Lower lobe of right lung (tissue), 2 donors: ENCODE data around the gene USP15. TPM values are rescaled to one million over a fixed set of nuclear protein-coding genes. Genes with fewer than 3 reads are reported as not detected.

Experiments used
- ATAC-seq, 2 donors: fragments of 200-7000 bp; cut with Tn5 transposase; one replicate each; pipeline ENCODE4 v1.9.1; 2020 to 2022; ENCODE audit warnings: mild to moderate bottlenecking in 2 of 2, moderate library complexity in 2 of 2
- DNase-seq: peaks from one replicate; pipeline ENCODE4 v3.0.0-alpha.2; 2020
- H3K27ac ChIP-seq: fragments of 200-600 bp; one replicate; pipeline ENCODE4 v1.8.0; 2022
- H3K27me3 ChIP-seq: fragments of 200-600 bp; one replicate; pipeline ENCODE4 v1.8.0; 2022; ENCODE audit warnings: low read depth
- H3K36me3 ChIP-seq: fragments of 200-600 bp; one replicate; pipeline ENCODE4 v1.8.0; 2022; ENCODE audit warnings: mild to moderate bottlenecking
- H3K4me1 ChIP-seq: fragments of 200-600 bp; one replicate; pipeline ENCODE4 v1.8.0; 2022
- H3K4me3 ChIP-seq: fragments of 200-600 bp; one replicate; pipeline ENCODE4 v1.8.0; 2022; ENCODE audit warnings: mild to moderate bottlenecking
- H3K9me3 ChIP-seq: fragments of 200-600 bp; one replicate; pipeline ENCODE4 v1.8.0; 2022
- intact Hi-C: fragments of 100-400 bp; cut with DNase I; formaldehyde crosslinking; loops from one replicate; pipeline ENCODE4 v1.11.0; 2022
- total RNA-seq: library from RNA; stranded (reverse); fragmentation: NEBNext Ultra II Directional; extraction: Animal tissue kit (Norgen Biotek cat#: 25700); gene quantifications from one replicate; pipeline ENCODE4 v1.2.1, GENCODE V29; 2021
- TF ChIP-seq, protein P1 (sequence below): fragments of 200-600 bp; IDR thresholded peaks from one replicate; pipeline ENCODE4 v1.8.0; 2022; ENCODE audit warnings: antibody characterized with exemption, mild to moderate bottlenecking
- donor health status: DM: no; HTN: yes; CAD: no; lungs with severe emphysema.

The USP15 gene
- total RNA-seq, 1 donor from 2014 or later: 91.9 TPM

DNA sequence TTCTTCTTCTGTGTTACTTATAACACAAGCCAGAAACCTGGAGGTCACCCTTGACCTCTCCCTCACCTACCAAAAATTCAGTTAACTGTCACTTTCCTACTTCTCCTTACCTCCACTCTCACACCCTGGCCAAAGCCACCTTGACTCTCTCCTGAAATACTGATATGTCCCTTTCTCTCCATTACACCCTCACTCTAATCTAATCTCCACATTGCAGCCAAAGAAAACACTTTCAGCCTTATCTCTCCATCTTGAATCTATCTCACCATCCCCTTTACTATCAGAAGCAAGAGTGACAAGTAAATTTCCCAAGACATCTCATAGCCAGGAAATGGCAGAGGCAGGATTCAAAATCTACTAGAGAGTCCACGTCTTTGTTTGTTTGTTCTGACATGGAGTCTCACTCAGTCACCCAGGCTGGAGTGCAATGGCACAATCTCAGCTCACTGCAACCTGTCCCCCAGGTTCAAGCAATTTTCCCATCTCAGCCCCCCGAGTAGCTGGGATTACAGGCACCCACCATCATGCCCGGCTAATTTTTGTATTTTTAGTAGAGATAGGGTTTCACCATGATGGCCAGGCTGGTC lies 28.0 kb upstream of the USP15 start:
- H3K4me1 ChIP-seq: no peaks in the 10 kb centered on the region
- no peak overlapping the region for H3K4me3 ChIP-seq
- no peaks in the 10 kb centered on the region for H3K36me3 ChIP-seq
- DNase-seq (no peak), ATAC-seq (no peak)
- no peaks in the 10 kb centered on the region for H3K27me3 ChIP-seq
- intact Hi-C loops: no loop called here
- peaks cover 6% of the 10 kb centered on the region for H3K9me3 ChIP-seq
- H3K27ac ChIP-seq: no peak overlapping the region
- TF ChIP-seq, protein P1, sequence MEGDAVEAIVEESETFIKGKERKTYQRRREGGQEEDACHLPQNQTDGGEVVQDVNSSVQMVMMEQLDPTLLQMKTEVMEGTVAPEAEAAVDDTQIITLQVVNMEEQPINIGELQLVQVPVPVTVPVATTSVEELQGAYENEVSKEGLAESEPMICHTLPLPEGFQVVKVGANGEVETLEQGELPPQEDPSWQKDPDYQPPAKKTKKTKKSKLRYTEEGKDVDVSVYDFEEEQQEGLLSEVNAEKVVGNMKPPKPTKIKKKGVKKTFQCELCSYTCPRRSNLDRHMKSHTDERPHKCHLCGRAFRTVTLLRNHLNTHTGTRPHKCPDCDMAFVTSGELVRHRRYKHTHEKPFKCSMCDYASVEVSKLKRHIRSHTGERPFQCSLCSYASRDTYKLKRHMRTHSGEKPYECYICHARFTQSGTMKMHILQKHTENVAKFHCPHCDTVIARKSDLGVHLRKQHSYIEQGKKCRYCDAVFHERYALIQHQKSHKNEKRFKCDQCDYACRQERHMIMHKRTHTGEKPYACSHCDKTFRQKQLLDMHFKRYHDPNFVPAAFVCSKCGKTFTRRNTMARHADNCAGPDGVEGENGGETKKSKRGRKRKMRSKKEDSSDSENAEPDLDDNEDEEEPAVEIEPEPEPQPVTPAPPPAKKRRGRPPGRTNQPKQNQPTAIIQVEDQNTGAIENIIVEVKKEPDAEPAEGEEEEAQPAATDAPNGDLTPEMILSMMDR: no peak

DNA sequence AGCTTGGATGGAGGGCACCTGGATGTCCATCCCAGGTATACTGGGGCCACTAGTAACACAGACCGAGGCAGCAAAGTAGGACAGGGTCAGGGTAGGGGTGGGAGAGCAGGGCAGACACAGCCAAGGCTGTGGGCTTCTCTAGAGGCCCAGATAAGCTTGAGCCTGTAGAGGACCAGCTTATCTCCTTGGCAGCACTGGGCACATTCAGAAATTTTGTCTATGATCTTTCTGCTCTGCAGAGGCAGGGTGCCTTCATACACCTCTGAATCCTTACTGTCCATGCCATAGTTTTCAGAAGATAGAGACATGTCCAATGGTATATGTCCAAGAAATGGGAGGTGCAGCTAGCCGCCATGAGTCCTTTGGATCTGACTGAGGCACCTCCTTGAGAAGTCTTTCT lies 26.4 kb upstream of the USP15 start:
- H3K27ac ChIP-seq: no peak overlapping the region
- TF ChIP-seq, protein P1: no peak
- ATAC-seq: no peak
- peaks cover 7% of the 10 kb centered on the region for H3K9me3 ChIP-seq
- H3K27me3 ChIP-seq: no peaks in the 10 kb centered on the region
- intact Hi-C loops: no loop called here
- H3K4me1 ChIP-seq: no peaks in the 10 kb centered on the region
- H3K36me3 ChIP-seq: no peaks in the 10 kb centered on the region
- DNase-seq: no peak
- H3K4me3 ChIP-seq: no peak overlapping the region

DNA sequence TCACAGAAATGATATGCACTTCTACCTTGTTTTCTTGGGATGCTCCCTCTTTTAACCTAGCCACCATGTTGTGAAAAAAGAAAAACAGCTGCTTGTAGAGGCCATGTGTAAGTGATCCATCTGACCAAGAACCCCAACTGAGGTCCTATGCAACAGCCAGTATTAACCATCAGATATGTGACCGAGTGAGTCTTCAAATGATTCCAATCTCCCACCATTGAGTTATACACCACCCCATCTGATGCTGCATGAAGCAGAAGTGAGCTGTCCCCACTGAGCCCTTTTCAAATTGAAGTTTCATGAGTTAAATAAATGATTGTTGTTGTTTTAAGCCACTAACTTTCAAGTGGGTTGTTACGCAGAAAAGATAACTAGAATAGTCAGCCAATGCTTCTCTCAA lies 20.6 kb upstream of the USP15 start:
- Histone ChIP-seq H3K27me3 (no peaks in the 10 kb centered on the region), H3K36me3 (no peaks in the 10 kb centered on the region), H3K4me3 (no peak overlapping the region), H3K9me3 (peaks cover 7% of the 10 kb centered on the region), H3K27ac (no peak overlapping the region), H3K4me1 (no peaks in the 10 kb centered on the region)
- no peak for ATAC-seq
- intact Hi-C loops: no loop called here
- DNase-seq: no peak
- TF ChIP-seq, protein P1: no peak

DNA sequence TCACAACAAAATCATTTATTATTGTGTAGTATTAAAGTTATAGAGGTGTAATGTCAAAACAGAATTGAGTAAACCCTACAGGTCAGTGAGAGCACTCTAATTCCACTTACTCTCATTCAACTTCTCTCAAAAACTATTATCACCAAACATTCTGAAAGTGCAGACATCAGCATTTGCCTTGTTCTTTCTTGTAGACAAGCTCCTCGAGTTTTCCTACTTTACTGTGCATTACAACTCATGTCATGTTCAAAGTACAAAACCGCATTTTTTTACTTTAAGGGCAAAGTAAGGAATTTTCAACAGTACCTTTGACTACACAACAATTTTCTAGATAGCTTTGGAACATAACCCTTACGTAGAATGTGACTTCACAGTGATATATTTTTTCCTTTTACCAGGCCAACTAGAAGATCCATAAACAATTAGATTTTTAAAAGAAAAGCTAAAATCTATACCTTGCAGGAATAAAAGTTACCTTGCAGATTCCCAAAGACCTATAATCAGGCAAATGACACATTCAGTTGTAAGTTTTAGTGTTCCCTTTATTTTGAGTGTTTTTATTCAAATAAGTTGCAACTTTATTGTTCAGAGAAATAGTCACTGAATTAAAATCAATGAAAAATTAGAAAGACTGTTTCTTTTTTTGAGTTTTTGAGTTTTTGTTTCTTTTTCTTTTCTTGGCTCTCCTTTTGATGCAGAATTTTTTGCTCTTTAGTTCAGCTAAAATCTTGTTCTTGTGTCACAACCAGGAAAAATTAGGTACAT lies 12.7 kb upstream of the USP15 start:
- no peak overlapping the region for H3K4me3 ChIP-seq
- H3K36me3 ChIP-seq: no peaks in the 10 kb centered on the region
- ATAC-seq (no peak), DNase-seq (no peak)
- intact Hi-C loops: no loop called here
- TF ChIP-seq, protein P1: no peak
- no peaks in the 10 kb centered on the region for H3K27me3 ChIP-seq
- no peak overlapping the region for H3K27ac ChIP-seq
- H3K9me3 ChIP-seq: no peaks in the 10 kb centered on the region
- H3K4me1 ChIP-seq: peaks cover 19% of the 10 kb centered on the region

DNA sequence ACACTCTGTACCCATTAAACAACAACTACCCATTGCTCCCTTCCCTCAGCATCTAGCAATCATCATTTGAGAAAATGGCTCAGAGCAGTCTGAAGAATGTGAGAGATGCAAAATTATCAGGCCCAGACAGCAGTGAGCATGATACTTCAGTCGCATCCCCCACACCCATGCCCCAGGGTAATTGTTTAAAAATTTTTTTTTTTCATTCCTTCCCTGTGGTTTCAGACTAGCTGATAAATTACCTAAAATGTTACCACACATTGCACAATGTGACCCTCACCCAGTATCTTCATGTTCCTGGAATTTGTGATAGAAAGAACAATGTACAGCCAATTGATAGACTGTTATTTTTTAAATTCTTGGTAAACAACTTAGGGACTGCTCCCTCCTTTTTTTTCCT lies 11.3 kb upstream of the USP15 start:
- no peaks in the 10 kb centered on the region for H3K36me3 ChIP-seq
- H3K4me1 ChIP-seq: peaks cover 19% of the 10 kb centered on the region
- no peak overlapping the region for H3K27ac ChIP-seq
- no peak for DNase-seq
- intact Hi-C loops: no loop called here
- H3K27me3 ChIP-seq: no peaks in the 10 kb centered on the region
- H3K4me3 ChIP-seq: no peak overlapping the region
- TF ChIP-seq, protein P1: no peak
- ATAC-seq: no peak
- no peaks in the 10 kb centered on the region for H3K9me3 ChIP-seq
